Omental fat pad (tissue), 4 donors: Measurements from ENCODE around the gene RILPL2. TPM values are rescaled to one million over a fixed set of nuclear protein-coding genes. Genes with fewer than 3 reads are reported as not detected.

Experiments used
- ATAC-seq: fragments of 150-250 bp; one replicate; pipeline ENCODE4 v1.9.1; 2016; ENCODE audit warnings: mild to moderate bottlenecking, moderate library complexity; ENCODE audit not compliant: low FRiP score
- DNase-seq: peaks from one replicate; pipeline ENCODE4 v3.0.0-alpha.2; 2019; ENCODE audit warnings: low spot score
- total RNA-seq, 4 donors: library from RNA; depleted of rRNA; stranded (reverse); fragments of >200 nt; gene quantifications; one replicate each; pipeline ENCODE4 v1.1.0, GENCODE V29; 2016
- TF ChIP-seq, protein P1 (sequence below), 3 donors: fragments of 450-650 bp; IDR thresholded peaks; one replicate each; pipeline ENCODE4 v1.5.1; 2016 to 2017; ENCODE audit warnings: antibody characterized with exemption in 3 of 3, mild to moderate bottlenecking in 3 of 3, moderate library complexity in 2 of 3

RILPL2 gene
- total RNA-seq, 4 donors from 2014 or later: 8.9 to 12.7 (median 10.1) TPM

DNA sequence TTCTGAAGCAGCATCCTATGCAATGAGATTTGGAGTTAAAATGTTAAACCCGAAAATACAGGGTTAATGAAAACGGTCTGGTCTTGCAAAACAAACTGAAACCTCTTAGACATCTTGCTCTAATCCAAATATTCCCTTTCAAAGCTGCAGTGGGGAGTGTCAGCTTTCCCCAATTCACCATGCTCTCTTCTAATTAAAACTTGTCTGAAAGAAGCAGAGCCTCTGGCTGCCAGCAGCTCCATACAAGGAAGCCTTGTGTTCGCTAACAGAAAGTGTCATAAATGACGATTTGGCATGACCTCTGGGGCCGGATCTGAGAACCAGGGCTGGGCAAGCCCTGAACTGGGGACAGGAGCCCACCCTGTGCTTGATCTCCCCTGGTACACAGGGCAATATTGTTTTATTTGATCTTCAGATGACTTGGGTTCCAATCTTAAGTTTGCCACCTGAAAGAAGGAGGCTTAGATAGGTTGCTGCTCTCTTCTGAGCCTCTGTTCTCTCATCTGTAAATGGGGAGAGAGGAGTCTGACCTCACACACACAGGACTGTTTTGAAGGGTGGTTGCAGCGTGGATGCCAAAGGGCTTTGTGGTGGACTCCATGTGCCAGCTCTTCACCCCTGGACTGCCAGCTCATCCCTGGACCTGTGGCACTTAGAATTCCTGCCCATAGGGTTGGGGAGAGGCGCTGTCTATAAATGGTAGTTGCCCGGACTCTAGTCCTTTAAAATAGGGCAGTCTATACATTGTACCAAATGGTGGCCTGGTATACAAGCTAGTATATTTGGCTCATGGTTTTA is 44.7 kb downstream of the RILPL2 start:
- ATAC-seq (no peak), DNase-seq (no peak)
- TF ChIP-seq, protein P1, sequence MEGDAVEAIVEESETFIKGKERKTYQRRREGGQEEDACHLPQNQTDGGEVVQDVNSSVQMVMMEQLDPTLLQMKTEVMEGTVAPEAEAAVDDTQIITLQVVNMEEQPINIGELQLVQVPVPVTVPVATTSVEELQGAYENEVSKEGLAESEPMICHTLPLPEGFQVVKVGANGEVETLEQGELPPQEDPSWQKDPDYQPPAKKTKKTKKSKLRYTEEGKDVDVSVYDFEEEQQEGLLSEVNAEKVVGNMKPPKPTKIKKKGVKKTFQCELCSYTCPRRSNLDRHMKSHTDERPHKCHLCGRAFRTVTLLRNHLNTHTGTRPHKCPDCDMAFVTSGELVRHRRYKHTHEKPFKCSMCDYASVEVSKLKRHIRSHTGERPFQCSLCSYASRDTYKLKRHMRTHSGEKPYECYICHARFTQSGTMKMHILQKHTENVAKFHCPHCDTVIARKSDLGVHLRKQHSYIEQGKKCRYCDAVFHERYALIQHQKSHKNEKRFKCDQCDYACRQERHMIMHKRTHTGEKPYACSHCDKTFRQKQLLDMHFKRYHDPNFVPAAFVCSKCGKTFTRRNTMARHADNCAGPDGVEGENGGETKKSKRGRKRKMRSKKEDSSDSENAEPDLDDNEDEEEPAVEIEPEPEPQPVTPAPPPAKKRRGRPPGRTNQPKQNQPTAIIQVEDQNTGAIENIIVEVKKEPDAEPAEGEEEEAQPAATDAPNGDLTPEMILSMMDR (IDR thresholded peaks at IDR 0.05): no peak

- DNase-seq (no peak), ATAC-seq (no peak)
- TF ChIP-seq, protein P1 (IDR thresholded peaks at IDR 0.05): no peak
Observed at GRCh38 chr12:123390498-123391426, 45.7 kb downstream of the RILPL2 start.

- ATAC-seq (peak; percentile 28), DNase-seq (no peak)
- TF ChIP-seq, protein P1 (IDR thresholded peaks at IDR 0.05): no peak
Observed at GRCh38 chr12:123389560-123390351, 46.7 kb downstream of the RILPL2 start.

- DNase-seq (no peak), ATAC-seq (peak; percentile 3)
- TF ChIP-seq, protein P1 (IDR thresholded peaks at IDR 0.05): no peak
Observed at GRCh38 chr12:123388951-123389559, 47.4 kb downstream of the RILPL2 start.

- ATAC-seq (peak; percentile 70), DNase-seq (peak; percentile 32)
- TF ChIP-seq, protein P1 (IDR thresholded peaks at IDR 0.05): no peak
Observed at GRCh38 chr12:123388177-123388950, 48.1 kb downstream of the RILPL2 start.
